Uterus (tissue), 4 donors: Measurements from ENCODE around the gene SOHLH1. TPM values are rescaled to one million over a fixed set of nuclear protein-coding genes. Genes with fewer than 3 reads are reported as not detected.

Source experiments
- DNase-seq, 2 donors: peaks; one replicate each; pipeline ENCODE4 v3.0.0-alpha.2; 2019 to 2020
- H3K27ac ChIP-seq, 2 donors: fragments of 200-600 bp; sonication (generic); 1 replicate in 1 of 2; 2 replicates in 1 of 2; pipeline ENCODE4 v1.5.1; 2016 to 2018
- H3K27me3 ChIP-seq, 2 donors: fragments of 200-600 bp; sonication (generic); one replicate each; pipeline ENCODE4 v1.5.1; 2018 to 2019; ENCODE audit warnings: control low read depth in 1 of 2
- H3K36me3 ChIP-seq, 2 donors: fragments of 200-600 bp; sonication (generic); one replicate each; pipeline ENCODE4 v1.5.1; 2019; ENCODE audit warnings: control low read depth in 1 of 2
- H3K4me1 ChIP-seq, 2 donors: fragments of 200-600 bp; sonication (generic); one replicate each; pipeline ENCODE4 v1.5.1; 2018 to 2019; ENCODE audit warnings: control low read depth in 1 of 2
- H3K4me3 ChIP-seq, 2 donors: fragments of 200-600 bp; sonication (generic); 1 replicate in 1 of 2; 2 replicates in 1 of 2; pipeline ENCODE4 v1.5.1; 2018 to 2019; ENCODE audit warnings: mild to moderate bottlenecking in 1 of 2
- H3K9me3 ChIP-seq, 2 donors: fragments of 200-600 bp; sonication (generic); one replicate each; pipeline ENCODE4 v1.5.1; 2019; ENCODE audit warnings: control low read depth in 1 of 2
- POLR2A ChIP-seq, 2 donors: fragments of 450-650 bp; IDR thresholded peaks; one replicate each; pipeline ENCODE4 v1.6.1; 2016; ENCODE audit warnings: antibody characterized with exemption in 2 of 2, mild to moderate bottlenecking in 1 of 2, moderate library complexity in 1 of 2
- intact Hi-C: fragments of 100-400 bp; cut with DNase I; formaldehyde crosslinking; loops from one replicate; pipeline ENCODE4 v1.15.1; 2023; ENCODE audit warnings: low total_unique reads
- total RNA-seq, 4 donors: library from RNA; depleted of rRNA in 3 of 4; stranded (reverse); fragments of >200 nt in 3 of 4; gene quantifications; one replicate each; pipeline versions ENCODE4 v1.1.0 to v1.2.4, GENCODE V29; 2014 to 2023
- TF ChIP-seq, protein P1 (sequence below), 4 experiments: fragments of 200-600 bp in 2 of 4; fragments of 450-650 bp in 2 of 4; sonication (generic) in 2 of 4; IDR thresholded peaks; one replicate each; pipeline ENCODE4 v1.5.1; 2016 to 2019; ENCODE audit warnings: antibody characterized with exemption in 4 of 4, mild to moderate bottlenecking in 2 of 4, moderate library complexity in 1 of 4
- donor health status: DM: yes; HTN: yes; CAD: no.

SOHLH1 gene
- total RNA-seq, 4 donors from 2014 or later = not detected

DNA sequence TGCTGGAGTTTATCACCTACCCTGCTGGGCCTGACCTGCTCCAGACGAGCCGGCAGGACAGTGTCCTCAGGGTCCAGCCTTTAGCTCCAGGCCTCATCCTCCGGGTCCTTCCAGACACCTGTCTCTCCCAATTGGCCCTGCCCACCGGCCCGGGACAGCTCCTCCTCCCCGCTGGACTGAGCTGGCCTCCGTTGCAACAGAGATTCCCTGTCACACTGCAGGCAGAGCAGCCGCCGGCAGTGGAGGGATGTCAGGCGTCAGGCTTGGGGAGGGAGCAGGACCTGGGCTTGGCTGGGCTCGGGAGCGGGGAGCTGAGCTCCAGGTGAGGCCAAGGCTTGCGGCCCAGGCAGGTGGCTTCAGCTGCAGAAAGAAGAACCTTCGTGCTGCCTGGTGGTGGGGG, 4.4 kb upstream of the SOHLH1 start:
- no peaks in the 10 kb centered on the region for H3K36me3 ChIP-seq
- no peak overlapping the region for H3K4me3 ChIP-seq
- no peak overlapping the region for H3K27ac ChIP-seq
- no peak for DNase-seq
- no peak for TF ChIP-seq POLR2A (IDR thresholded peaks at IDR 0.05)
- TF ChIP-seq, protein P1, sequence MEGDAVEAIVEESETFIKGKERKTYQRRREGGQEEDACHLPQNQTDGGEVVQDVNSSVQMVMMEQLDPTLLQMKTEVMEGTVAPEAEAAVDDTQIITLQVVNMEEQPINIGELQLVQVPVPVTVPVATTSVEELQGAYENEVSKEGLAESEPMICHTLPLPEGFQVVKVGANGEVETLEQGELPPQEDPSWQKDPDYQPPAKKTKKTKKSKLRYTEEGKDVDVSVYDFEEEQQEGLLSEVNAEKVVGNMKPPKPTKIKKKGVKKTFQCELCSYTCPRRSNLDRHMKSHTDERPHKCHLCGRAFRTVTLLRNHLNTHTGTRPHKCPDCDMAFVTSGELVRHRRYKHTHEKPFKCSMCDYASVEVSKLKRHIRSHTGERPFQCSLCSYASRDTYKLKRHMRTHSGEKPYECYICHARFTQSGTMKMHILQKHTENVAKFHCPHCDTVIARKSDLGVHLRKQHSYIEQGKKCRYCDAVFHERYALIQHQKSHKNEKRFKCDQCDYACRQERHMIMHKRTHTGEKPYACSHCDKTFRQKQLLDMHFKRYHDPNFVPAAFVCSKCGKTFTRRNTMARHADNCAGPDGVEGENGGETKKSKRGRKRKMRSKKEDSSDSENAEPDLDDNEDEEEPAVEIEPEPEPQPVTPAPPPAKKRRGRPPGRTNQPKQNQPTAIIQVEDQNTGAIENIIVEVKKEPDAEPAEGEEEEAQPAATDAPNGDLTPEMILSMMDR (IDR thresholded peaks at IDR 0.05) = no peak
- peaks cover 0 to 9% of the 10 kb centered on the region in 2 donors for H3K4me1 ChIP-seq
- H3K27me3 ChIP-seq = peaks cover 4 to 34% of the 10 kb centered on the region in 2 donors
- H3K9me3 ChIP-seq = no peaks in the 10 kb centered on the region
- intact Hi-C loops = no loop called here

DNA sequence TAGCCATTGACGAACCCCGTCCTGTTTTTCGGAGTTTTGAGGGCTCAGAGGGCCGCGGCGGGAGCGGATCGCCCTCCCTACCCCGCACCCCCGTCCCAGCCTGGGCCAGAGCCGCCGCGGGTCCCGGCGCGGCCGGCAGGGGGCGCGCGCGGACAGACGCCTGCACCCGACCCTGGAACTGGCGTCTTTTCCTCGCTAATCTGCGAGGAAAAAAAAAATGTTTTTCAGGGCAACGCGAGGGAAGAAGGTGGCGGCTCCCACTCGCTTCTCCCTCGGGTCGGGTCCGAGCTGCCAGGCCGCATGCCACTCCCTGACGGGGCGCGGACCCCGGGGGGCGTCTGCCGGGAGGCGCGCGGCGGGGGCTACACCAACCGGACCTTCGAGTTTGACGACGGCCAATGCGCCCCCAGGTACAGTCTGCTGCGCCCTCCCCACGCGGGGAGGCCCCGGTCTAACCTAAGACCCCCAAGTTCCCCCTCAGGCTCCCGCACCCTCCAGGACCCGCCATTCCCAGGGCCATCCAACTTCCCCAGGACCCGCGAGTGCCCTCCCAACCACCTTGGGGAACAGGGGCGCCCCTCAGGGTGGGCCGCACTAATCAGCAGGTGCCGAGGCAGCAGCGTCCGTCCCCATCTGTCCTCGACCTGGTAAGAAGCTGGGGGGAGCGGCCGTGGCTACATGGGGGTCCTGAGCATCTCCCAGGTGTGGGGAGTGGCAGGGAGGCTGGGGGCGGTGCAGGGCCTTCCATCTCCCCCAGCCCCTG, 2.9 kb upstream of the SOHLH1 start, which contains the start of gene KCNT1:
Gene KCNT1, plus strand, starts transcription at position 227 of the 763 bp plus-strand sequence. Its CDS starts 74 bp downstream, at position 301.
- intact Hi-C loops = no loop called here
- DNase-seq = peak in 1 of 2 donors; percentile 45
- H3K27ac ChIP-seq = no peak within 1 kb of the TSS
- H3K27me3 ChIP-seq = peaks cover 4 to 28% of the 10 kb centered on the region in 2 donors
- TF ChIP-seq, protein P1 (IDR thresholded peaks at IDR 0.05) = peak; percentile 39 to 79 (median 74)
- TF ChIP-seq POLR2A (IDR thresholded peaks at IDR 0.05) = no peak
- H3K9me3 ChIP-seq = no peaks in the 10 kb centered on the region
- H3K4me1 ChIP-seq = peaks cover 0 to 9% of the 10 kb centered on the region in 2 donors
- no peaks in the 10 kb centered on the region for H3K36me3 ChIP-seq
- H3K4me3 ChIP-seq = peak within 1 kb of the TSS in 1 of 2 donors; percentile 17

DNA sequence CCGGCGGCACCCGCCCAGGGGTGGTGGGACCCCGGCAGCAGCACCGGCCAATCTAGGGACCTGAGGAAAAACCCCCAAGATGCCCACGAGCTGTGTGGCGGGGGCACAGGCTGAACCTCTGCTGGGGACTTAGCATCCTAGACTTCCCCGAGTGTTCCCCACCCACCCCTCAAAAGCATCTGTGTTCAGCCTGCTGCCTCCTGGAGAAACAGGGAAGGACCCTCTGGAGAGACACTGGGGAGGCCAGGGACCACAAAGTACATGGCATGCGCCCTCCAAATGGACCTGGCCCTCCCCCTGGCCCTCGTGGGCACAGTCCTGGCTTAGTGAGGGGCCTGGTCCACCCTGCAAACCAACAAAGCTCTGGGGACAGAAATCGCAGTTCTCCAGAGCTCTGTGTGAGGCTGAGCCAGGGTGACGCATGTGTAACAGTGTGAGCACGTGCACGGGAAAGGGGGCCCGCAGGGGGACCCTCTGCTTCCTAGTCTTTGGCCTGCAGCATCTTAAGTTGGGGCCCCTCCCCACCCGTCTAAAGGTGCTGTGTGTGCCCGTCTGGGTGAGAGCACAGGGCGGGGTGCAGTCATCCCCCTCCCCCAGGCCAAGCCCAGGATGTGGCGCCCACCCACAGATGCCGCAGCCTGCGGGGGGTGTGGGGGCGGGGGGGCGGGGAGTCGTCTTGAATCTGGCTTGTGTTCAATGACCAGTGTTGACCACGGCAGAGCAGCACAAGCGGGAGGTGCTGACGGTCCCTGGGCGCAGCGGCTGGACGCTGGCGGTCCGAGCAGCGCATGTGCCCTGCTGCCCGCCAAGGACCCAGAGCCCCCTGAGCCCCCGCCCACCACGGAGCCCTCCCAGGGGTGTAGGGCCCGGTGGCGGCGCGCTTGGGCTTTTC, 2.0 kb upstream of the SOHLH1 start:
- H3K27ac ChIP-seq = no peak overlapping the region
- DNase-seq = no peak
- no peaks in the 10 kb centered on the region for H3K9me3 ChIP-seq
- H3K4me3 ChIP-seq = peak overlapping the region in 1 of 2 donors; percentile 17
- H3K4me1 ChIP-seq = peaks cover 0 to 9% of the 10 kb centered on the region in 2 donors
- peaks cover 4 to 26% of the 10 kb centered on the region in 2 donors for H3K27me3 ChIP-seq
- no peaks in the 10 kb centered on the region for H3K36me3 ChIP-seq
- intact Hi-C loops = no loop called here
- TF ChIP-seq POLR2A (IDR thresholded peaks at IDR 0.05) = no peak
- TF ChIP-seq, protein P1 (IDR thresholded peaks at IDR 0.05) = no peak

DNA sequence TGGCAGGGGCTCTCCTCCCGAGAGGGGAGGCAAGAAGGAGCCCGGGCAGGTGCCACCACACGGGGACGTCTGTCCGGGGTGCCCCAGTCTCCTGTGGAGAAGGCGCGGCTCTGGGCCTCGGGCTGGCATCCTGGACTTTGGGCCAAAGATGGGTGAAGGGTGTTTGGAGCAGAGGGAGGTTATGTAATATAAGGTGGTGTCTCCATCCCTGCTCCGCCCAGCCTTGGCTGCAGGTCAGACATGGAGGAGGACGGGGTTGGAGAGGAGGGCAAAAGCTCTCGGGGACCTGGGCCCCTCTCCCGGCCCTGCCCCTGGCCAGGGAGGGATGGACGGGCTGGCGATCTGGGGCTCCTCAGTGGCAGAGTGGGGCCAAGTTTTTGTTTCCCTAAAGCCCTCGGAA, 1.2 kb upstream of the SOHLH1 start:
- H3K4me1 ChIP-seq = peaks cover 0 to 9% of the 10 kb centered on the region in 2 donors
- H3K27me3 ChIP-seq = peaks cover 4 to 23% of the 10 kb centered on the region in 2 donors
- no peaks in the 10 kb centered on the region for H3K36me3 ChIP-seq
- no peaks in the 10 kb centered on the region for H3K9me3 ChIP-seq
- no peak for DNase-seq
- no peak for TF ChIP-seq POLR2A (IDR thresholded peaks at IDR 0.05)
- TF ChIP-seq, protein P1 (IDR thresholded peaks at IDR 0.05) = no peak
- H3K27ac ChIP-seq = no peak overlapping the region
- H3K4me3 ChIP-seq = no peak overlapping the region
- intact Hi-C loops = no loop called here
